Ectodermal cell (in vitro differentiated cells): ENCODE data around the gene OXSR1.
"Not testable (repeated sequence)": the region's sequence is repeated elsewhere in the genome, so short reads cannot be mapped to it uniquely, and the experiment has no call there.

ENCODE experiments used
- H3K27ac ChIP-seq: 2 replicates; pipeline ENCODE4 v1.7.0; 2013; ENCODE audit warnings: mild to moderate bottlenecking, low read depth, low read length; ENCODE audit not compliant: insufficient read depth, poor library complexity, severe bottlenecking
- H3K27me3 ChIP-seq: 2 replicates; pipeline ENCODE4 v1.7.0; 2013; ENCODE audit warnings: mild to moderate bottlenecking, low read length; ENCODE audit not compliant: insufficient read depth, control insufficient read depth, poor library complexity, severe bottlenecking
- H3K36me3 ChIP-seq: one replicate; pipeline ENCODE4 v1.7.0; 2013; ENCODE audit warnings: low read length; ENCODE audit not compliant: control insufficient read depth, insufficient read depth
- H3K4me1 ChIP-seq: one replicate; pipeline ENCODE4 v1.7.0; 2013; ENCODE audit warnings: low read length; ENCODE audit not compliant: control insufficient read depth, insufficient read depth
- H3K4me3 ChIP-seq: 2 replicates; pipeline ENCODE4 v1.7.0; 2013; ENCODE audit warnings: low read depth, low read length, control low read depth; ENCODE audit not compliant: insufficient read depth
- H3K9me3 ChIP-seq: 2 replicates; pipeline ENCODE4 v1.7.0; 2013; ENCODE audit warnings: mild to moderate bottlenecking, low read length, moderate library complexity; ENCODE audit not compliant: control insufficient read depth
- WGBS, 2 experiments: methylation state at CpG; one replicate each; pipeline ENCODE4 v1.1.7; 2013; ENCODE audit warnings: missing lambda C conversion rate in 2 of 2; 5-methylcytosine and 5-hydroxymethylcytosine counted together

The OXSR1 gene

GRCh38 chr3:38168151-38169026, 3.1 kb downstream of the OXSR1 start:
- Histone ChIP-seq H3K4me1 (no peaks in the 10 kb centered on the region), H3K4me3 (no peak overlapping the region), H3K9me3 (no peaks in the 10 kb centered on the region), H3K36me3 (no peaks in the 10 kb centered on the region), H3K27ac (no peak overlapping the region), H3K27me3 (no peaks in the 10 kb centered on the region)
- WGBS, 2 experiments, result 89 to 93% methylated on average over 3 of the region's 4 CpGs

DNA sequence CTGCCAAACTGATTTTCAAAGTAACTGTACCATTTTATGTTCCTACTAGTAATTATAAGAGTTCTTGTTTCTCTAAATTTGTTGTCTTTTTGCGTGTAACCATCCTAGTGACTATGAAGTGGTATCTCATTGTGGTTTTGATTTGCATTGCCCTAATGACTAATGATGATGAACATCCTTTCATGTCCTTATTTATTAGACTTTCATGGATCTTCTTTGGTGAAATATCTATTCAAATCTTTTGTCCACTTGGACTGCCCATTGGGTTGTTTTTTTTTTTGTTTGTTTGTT, 3.6 kb downstream of the OXSR1 start:
- WGBS, 2 experiments, result 100% methylated on average over 1 of the region's 1 CpG
- Histone ChIP-seq H3K27ac (no peak overlapping the region), H3K4me1 (no peaks in the 10 kb centered on the region), H3K9me3 (no peaks in the 10 kb centered on the region), H3K27me3 (no peaks in the 10 kb centered on the region), H3K4me3 (no peak overlapping the region), H3K36me3 (no peaks in the 10 kb centered on the region)

DNA sequence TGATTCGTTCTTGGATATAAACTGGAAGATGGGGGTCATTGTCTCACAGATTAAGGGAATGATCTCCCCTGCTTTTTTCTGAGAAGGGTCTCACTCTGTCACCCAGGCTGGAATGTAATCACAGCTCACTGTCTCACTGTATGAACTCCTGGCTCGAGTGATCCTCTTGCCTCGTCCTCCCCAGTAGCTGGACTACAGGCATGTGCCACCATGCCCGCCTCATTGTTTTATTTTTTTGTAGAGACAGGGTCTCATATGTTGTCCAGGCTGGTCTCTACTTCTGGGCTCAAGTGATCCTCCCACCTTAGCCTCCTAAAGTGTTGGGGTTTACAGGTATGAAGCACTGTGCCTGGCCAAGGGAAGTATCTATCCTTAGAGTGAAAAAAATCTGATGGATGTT, 5.4 kb downstream of the OXSR1 start:
- H3K27ac ChIP-seq, result no peak overlapping the region
- H3K27me3 ChIP-seq, result no peaks in the 10 kb centered on the region
- H3K4me3 ChIP-seq, result no peak overlapping the region
- H3K4me1 ChIP-seq, result no peaks in the 10 kb centered on the region
- H3K36me3 ChIP-seq, result no peaks in the 10 kb centered on the region
- no peaks in the 10 kb centered on the region for H3K9me3 ChIP-seq
- WGBS, 2 experiments, result 88% methylated on average over 4 of the region's 4 CpGs

GRCh38 chr3:38171622-38172021, 6.3 kb downstream of the OXSR1 start:
- Histone ChIP-seq H3K36me3 (no peaks in the 10 kb centered on the region), H3K4me1 (no peaks in the 10 kb centered on the region), H3K27me3 (no peaks in the 10 kb centered on the region), H3K27ac (no peak overlapping the region), H3K4me3 (no peak overlapping the region), H3K9me3 (no peaks in the 10 kb centered on the region)
- 83 to 94% methylated on average over 2 of the region's 2 CpGs for WGBS, 2 experiments

DNA sequence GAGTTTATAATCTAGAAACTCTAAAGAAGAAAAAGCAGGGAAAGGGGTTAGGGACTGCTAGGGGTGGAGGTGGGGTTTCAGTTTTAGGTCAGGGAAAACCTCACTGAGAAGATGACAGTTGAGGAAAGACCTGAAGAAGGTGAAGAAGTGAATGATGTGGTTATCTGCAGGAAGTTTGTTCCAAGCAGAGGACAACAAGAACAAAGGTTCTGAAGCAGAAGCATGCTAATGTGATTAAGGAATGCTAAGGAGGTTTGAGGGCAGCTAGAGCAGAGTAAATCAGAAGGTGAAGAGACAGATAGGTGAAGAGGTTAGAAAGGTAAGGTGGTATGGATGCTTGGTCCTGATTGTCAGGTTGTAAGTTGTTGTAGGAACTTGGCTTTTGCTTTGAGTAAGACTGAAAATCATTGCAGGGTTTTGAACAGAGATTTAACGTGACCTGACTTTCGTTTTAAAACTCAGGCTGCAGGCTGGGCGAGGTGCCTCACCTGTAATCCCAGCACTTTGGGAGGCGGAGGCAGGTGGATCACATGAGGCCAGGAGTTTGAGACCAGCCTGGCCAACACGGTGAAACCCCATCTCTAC, 8.6 kb downstream of the OXSR1 start:
- Histone ChIP-seq H3K4me3 (no peak overlapping the region), H3K4me1 (no peaks in the 10 kb centered on the region), H3K9me3 (no peaks in the 10 kb centered on the region), H3K36me3 (no peaks in the 10 kb centered on the region), H3K27me3 (no peaks in the 10 kb centered on the region), H3K27ac (no peak overlapping the region)
- WGBS, 2 experiments, result 93 to 95% methylated on average over 5 of the region's 5 CpGs

DNA sequence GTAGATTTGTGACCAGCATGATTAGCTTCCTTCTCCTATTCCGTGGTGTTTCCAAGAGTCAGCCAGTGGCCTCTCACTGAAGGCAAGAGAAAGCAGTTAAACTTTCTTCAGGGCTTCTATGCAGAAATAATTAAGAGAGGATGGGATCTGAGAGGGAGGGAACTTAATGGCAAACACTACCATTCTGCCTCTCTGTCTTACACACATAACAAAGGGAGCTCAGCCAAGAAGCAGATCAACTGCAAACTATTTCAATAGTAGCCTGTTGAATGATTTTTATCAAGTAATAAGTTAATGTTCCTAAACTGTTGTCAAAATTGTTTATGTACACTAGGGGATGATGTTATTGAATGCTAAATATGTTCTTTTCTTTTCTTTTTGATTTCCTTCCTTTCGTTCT, 11.8 kb downstream of the OXSR1 start:
- 75 to 82% methylated on average over 2 of the region's 2 CpGs for WGBS, 2 experiments
- H3K9me3 ChIP-seq, result no peaks in the 10 kb centered on the region
- H3K27me3 ChIP-seq, result no peaks in the 10 kb centered on the region
- no peak overlapping the region for H3K27ac ChIP-seq
- H3K4me1 ChIP-seq, result no peaks in the 10 kb centered on the region
- no peaks in the 10 kb centered on the region for H3K36me3 ChIP-seq
- H3K4me3 ChIP-seq, result no peak overlapping the region

GRCh38 chr3:38186781-38187180, 21.4 kb downstream of the OXSR1 start:
- Histone ChIP-seq H3K27ac (no peak overlapping the region), H3K4me3 (no peak overlapping the region), H3K4me1 (no peaks in the 10 kb centered on the region), H3K9me3 (no peaks in the 10 kb centered on the region), H3K36me3 (peaks cover 7% of the 10 kb centered on the region), H3K27me3 (no peaks in the 10 kb centered on the region)
- WGBS, 2 experiments, result 88 to 100% methylated on average over 1 of the region's 1 CpG

DNA sequence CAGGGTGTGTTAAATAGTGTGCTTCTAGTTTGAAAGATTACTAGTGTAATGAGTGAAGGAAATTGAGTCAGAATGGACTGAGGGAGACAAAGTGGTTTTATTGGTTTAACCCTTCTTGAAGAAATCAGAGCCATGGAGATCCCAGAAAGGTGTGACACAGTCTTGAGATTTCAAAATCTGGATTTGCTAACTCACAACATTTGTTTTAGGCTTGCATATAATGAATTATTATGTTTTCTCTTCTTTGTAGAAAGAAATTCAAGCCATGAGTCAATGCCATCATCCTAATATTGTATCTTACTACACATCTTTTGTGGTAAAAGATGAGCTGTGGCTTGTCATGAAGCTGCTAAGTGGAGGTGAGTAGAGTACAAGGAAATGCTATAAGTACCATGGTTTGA, 25.1 kb downstream of the OXSR1 start:
- Histone ChIP-seq H3K27me3 (no peaks in the 10 kb centered on the region), H3K27ac (no peak overlapping the region), H3K4me3 (no peak overlapping the region), H3K36me3 (peaks cover 7% of the 10 kb centered on the region), H3K4me1 (no peaks in the 10 kb centered on the region), H3K9me3 (no peaks in the 10 kb centered on the region)

DNA sequence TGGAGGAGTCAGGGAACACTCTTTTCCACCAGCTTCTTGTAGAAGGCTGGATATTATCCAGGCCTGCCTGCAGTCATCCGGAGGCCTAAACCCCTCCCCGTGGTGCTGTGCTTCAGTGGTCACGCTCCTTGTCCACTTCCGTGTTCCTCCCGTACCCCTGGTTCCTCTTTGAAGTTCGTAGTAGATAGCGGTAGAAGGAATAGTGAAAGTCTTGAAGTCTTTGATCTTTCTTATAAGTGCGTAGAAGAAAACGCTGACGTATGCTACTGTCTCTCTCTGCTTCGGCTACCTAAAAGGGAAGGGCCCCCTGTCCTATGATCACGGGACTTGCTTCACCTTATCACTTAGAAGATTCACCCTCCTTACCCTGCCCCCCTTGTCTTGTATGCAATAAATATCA, 37.6 kb downstream of the OXSR1 start:
- not testable (repeated sequence) for H3K4me1 ChIP-seq, H3K27me3 ChIP-seq, H3K9me3 ChIP-seq, H3K27ac ChIP-seq, H3K36me3 ChIP-seq, H3K4me3 ChIP-seq
- 93 to 95% methylated on average over 12 of the region's 12 CpGs for WGBS, 2 experiments

DNA sequence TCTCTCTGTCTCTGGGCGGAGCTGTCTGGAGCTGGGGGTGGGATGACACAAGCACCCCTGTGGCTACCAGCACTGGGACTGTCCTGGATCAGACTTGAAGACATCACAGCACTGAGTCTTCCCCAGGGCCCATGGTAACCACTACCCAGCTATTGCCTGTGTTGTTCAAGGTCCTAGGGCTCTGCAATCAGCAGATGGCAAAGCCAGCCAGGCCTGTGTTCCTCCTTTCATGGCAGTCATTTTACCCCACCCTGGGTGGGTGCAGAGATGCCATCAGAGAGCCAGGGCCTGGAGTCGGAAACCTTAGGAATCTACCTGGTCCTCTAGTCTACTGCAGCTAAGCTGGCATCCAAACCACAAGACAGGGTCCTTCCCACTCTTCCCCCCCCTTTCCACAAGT, 38.4 kb downstream of the OXSR1 start:
- H3K27me3 ChIP-seq, result no peaks in the 10 kb centered on the region
- 93% methylated on average over 2 of the region's 2 CpGs for WGBS, 2 experiments
- H3K4me3 ChIP-seq, result no peak overlapping the region
- no peak overlapping the region for H3K27ac ChIP-seq
- H3K36me3 ChIP-seq, result peaks cover 3% of the 10 kb centered on the region
- no peaks in the 10 kb centered on the region for H3K9me3 ChIP-seq
- H3K4me1 ChIP-seq, result no peaks in the 10 kb centered on the region
